HG02840 (cell line): ENCODE data around the gene UBE2E1.

ENCODE experiments used
- ATAC-seq: cut with Tn5 transposase; IDR thresholded peaks from one replicate; pipeline ENCODE4 v1.9.1; 2021; ENCODE audit warnings: mild to moderate bottlenecking, moderate library complexity, moderate number of reproducible peaks; ENCODE audit not compliant: unreplicated experiment, low FRiP score

The UBE2E1 gene

GRCh38 chr3:23817508-23818223 is 11.9 kb downstream of the UBE2E1 start:
- no peak for ATAC-seq

GRCh38 chr3:23819599-23820360 is 14.0 kb downstream of the UBE2E1 start:
- ATAC-seq, result no peak

- ATAC-seq, result no peak
These were observed 15.1 kb downstream of the UBE2E1 start for GRCh38 chr3:23820888-23821287.

- ATAC-seq, result no peak
These were observed 16.1 kb downstream of the UBE2E1 start for GRCh38 chr3:23821858-23822257.

- no peak for ATAC-seq
These were observed 16.8 kb downstream of the UBE2E1 start for GRCh38 chr3:23822559-23822958.

GRCh38 chr3:23823620-23824019 is 17.9 kb downstream of the UBE2E1 start:
- no peak for ATAC-seq

- no peak for ATAC-seq
These were observed 19.1 kb downstream of the UBE2E1 start for GRCh38 chr3:23824699-23825444.

- ATAC-seq, result no peak
These were observed 20.0 kb downstream of the UBE2E1 start for GRCh38 chr3:23825802-23826201.

GRCh38 chr3:23826382-23827064 is 20.8 kb downstream of the UBE2E1 start:
- no peak for ATAC-seq

GRCh38 chr3:23829242-23829934 is 23.6 kb downstream of the UBE2E1 start:
- peak; percentile 56 for ATAC-seq

GRCh38 chr3:23830869-23831484 is 25.2 kb downstream of the UBE2E1 start:
- peak; percentile 88 for ATAC-seq

- peak; percentile 7 for ATAC-seq
These were observed 26.0 kb downstream of the UBE2E1 start for GRCh38 chr3:23831517-23832394.

GRCh38 chr3:23832523-23832922 is 26.8 kb downstream of the UBE2E1 start:
- ATAC-seq, result no peak

GRCh38 chr3:23834082-23834870 is 28.5 kb downstream of the UBE2E1 start:
- no peak for ATAC-seq

GRCh38 chr3:23835087-23835486 is 29.3 kb downstream of the UBE2E1 start:
- no peak for ATAC-seq

- no peak for ATAC-seq
These were observed 30.0 kb downstream of the UBE2E1 start for GRCh38 chr3:23835802-23836201.

GRCh38 chr3:23836536-23837230 is 30.9 kb downstream of the UBE2E1 start:
- no peak for ATAC-seq
